A673 (cell line): ENCODE data around the gene SBSN.

Source experiments
- CTCF ChIP-seq: fragments of 300-800, 200-600 bp; sonication (generic); conservative IDR thresholded peaks from 2 replicates; pipeline ENCODE4 v1.5.1; 2017; ENCODE audit warnings: low read depth, mild to moderate bottlenecking, antibody characterized with exemption, low read length, moderate library complexity, mixed read lengths
- EZH2 ChIP-seq: fragments of 200-600 bp; sonication (generic); IDR thresholded peaks from 2 replicates; pipeline ENCODE4 v1.6.1; 2017; ENCODE audit warnings: borderline replicate concordance, low read depth, mild to moderate bottlenecking, mixed read lengths, antibody characterized with exemption, low read length; ENCODE audit not compliant: poor library complexity, severe bottlenecking

- no peak for TF ChIP-seq CTCF
- no peak for TF ChIP-seq EZH2
These were observed 34.2 kb upstream of the SBSN start for GRCh38 chr19:35562336-35562735.
